ENCODE results near the gene SDHA.
"Not testable (repeated sequence)": the region's sequence is repeated elsewhere in the genome, so short reads cannot be mapped to it uniquely, and the experiment has no call there.

Gene SDHA

DNA sequence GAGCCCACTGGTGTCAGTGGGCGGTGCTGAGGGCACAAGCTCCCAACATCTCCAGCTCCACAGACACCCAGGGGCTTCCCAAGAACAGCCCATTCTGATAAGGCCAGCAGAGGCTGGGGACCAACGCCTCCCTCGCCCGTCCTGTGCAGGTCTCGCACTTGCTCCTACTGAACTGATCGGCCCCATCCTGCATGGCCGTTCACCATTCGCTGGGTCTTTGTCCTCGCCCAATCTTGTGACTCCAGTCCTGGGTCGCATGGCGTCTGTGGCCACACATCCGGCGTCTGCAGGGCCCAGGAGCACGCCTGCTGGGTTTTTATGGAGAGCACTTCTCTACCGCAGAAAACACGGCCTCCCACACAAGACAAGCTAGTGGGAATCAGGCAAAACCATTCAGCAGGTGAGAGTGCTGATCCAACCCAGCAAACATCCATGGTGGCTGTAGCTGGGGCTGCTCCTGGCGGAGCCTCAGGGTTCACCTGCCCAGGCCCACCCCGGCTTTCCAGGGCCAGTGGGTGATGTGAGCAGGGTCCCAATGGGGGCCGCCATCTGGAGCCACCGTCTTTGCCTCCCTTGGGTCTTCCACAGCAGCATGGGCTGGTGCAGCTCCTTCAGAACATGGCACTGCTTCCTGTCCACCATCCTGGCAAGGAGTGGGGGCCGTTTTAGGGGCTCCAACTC, 19.5 kb upstream of the SDHA start:
- no peak for DNase-seq (ENCODE audit: low read depth in 2 of 2)

DNA sequence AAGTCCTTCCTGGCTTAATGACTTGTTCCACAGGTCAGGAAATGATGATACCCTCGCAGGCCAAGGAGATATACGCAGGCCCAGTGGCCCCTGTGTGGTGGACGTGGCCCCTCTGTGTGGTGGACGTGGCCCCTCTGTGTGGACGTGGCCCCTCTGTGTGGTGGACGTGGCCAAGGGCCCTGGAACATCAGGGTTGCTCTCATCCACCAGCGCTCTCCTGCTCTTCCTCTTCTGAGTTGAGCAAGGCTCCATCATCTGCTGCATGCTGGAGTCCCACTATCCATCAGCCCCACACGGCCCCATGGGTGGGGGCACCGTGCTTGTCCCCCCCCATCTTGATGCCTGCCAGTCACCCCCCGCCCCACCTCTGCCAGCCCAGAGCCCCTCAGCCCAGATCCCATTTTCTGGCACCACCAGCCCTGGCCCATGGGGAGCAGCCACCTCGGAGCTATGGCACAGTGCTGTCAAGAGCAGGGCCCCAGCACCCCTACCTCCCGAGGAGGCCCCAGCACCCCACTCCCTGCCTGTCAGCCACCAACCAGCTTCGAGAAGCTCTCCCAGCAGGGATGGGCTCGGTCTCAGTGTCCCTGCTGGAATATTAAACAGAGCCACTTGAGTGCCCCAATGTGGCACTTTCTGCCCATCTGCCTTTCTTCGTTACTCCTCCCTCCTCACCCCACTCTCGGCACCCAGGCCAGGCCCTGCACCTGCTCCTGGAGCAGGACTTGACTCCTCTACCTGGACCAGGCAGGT, 18.7 kb upstream of the SDHA start:
- no peak for DNase-seq (ENCODE audit: low read depth in 2 of 2)

DNA sequence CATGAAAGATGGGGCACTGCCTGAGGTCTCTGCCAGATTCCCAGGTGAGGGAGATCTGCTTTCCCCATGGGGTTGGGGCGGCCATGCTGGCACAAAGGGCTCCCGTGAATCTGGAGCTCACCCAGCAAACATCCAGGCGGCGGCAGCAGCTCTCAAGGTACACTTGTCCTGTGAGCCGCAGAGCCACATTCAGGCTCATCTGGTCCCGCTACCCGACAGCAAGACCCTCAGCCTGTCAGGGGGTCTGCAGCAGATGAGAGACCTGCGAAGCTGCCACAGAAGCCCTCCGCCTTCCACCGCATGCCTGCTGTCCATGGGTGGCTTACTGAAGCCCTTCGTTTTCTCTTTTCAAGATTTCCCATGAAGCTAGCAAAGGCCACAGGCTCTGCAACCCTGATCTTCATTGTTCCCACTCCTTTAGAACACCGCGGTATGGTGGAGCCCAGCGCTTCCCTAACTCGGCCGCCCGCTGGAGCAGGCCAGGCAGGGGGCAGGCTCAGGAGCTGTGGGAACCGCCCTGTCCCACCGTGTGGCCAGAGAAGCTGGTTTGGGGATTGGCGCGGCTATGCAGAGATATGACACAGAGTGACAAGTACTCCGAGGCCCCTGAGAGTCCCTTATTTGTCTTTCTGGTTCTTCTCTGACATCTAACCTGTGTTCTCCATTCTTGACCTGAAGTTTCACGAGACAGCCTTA, 18.0 kb upstream of the SDHA start:
- DNase-seq (ENCODE audit: low read depth in 2 of 2), result no peak

DNA sequence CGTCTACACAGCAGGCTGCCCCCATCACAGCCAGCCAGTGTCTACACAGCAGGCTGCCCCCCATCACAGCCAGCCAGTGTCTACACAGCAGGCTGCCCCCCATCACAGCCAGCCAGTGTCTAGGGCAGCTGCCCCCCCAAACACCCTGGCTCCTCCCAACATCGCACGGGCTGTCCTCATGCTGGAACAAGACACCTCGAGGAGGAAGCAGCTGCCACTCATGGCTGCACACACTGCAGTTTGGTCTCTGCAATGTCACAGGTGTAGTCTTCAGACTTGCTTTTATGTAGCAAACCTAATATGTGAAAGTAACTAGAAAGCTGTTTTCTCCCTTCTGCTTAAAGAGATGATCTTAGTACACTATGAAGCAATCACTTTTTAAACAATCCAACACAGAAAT, 17.1 kb upstream of the SDHA start:
- DNase-seq (ENCODE audit: low read depth in 2 of 2), result no peak

DNA sequence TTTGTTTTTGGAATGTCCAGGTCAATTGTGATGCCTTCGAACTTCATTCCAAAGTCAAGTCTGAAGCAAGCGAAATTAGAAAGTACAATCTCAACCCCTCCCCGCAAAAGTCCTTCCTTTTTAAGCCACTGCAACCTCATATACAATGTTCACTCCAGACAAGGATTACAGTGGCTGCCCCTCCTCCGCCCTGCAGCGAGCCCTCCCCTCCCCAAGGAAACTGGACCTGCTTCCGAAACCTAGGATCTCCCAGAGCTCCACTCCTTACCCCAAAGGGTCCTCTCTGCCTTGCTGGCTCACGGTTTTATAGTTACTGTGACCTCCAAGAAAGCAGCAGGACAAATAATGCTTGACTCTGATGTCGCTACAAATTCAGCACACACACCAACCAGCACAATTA, 16.4 kb upstream of the SDHA start:
- DNase-seq (ENCODE audit: low read depth in 2 of 2), result no peak

DNA sequence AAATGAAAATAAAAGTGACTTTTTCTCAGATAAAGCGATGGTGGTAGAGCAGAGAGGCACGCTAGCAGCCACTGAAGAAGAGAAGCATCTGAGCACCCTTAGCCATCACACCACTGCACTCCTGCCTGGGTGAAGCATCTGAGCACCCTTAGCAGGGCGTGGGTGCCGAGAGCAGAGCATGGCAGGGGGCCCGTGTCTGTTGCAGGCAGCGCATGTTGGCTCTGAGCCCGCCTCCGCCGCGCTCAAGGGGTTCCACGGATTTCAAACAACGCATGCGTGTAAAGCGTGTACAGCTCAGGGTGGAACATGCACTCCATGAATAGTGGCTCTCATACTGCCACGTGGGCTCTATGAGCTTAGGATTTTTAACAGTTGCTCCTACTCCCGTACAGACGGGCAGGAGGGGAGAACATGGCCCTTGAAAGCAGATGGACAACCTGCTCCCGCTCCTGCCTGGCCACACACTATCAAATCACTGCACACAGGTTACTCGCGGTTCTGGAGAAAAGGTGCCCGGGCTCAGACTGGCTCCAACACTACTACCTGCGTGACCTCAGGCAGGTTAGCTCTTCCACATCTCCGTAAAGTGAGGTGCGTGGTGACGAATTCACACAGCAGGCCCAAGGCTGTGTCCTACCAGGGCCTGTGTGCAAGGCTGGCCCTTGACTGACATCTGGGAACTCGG, 14.7 kb upstream of the SDHA start:
- DNase-seq (ENCODE audit: low read depth in 2 of 2), result no peak

DNA sequence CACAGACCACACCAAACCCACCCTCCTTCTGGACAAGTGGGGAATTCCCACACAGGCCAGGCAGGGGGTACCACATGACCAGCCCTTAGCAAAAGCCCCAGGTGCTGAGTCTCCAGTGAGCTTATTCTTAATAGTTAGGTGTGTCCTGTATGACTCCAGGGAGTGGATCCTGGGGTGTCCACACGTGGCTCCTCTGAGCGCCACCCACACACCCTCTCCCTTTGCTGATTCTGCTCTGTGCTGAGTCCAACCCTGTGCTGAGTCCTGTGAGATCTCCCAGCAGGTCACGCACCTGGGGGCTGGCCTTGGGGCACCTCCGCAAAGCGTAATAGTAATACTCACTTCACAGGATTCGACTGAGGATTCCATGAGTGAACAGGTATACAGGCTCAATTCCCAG, 14.1 kb upstream of the SDHA start:
- no peak for DNase-seq (ENCODE audit: low read depth in 2 of 2)

DNA sequence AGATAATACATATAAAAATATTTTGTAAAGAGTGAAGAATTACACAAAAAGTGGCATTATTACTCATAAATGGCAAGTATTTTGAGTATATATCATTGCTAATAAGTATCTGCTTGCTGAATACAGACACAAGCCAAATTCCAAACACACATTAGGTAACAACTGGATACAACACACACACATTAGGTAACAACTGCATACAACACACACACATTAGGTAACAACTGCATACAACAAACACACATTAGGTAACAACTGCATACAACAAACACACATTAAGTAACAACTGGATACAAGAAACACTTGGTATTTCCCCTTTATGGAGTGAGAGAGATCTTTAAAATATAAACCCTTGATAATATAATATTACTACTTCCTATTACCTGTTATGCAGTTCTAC, 13.7 kb upstream of the SDHA start:
- no peak for DNase-seq (ENCODE audit: low read depth in 2 of 2)

DNA sequence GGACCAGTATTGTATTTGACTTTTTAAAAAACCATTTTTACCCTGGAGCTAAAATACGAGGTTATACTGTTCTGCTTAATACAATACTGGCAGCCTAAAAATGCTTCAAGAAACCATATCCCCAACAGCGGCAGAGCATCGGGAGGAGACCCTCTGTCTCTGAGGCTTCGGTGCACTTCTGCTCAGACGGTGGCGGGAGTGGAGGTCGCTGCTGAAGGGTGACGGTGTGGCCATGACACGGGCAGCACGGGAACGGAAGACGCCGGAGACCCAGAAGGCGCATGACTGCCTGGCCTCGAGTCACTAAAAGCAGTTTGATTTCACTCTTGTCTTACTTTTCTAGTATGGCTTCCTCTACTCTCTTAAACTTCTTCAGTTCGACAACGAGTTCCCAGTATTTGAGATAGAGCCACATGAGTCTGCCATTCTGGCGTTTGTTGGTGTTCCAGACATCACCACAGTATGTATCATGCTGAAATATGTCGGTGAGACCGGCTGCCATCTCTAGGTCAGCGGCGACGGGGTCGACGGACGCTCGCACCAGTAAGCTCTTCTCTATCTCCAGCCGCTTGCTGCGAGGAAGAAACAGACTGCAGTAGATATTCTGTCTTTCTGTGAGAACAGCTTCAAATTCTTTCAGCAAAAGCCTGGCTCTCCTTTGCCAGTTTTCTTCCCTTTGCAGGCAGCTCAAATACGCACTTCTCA, 13.0 kb upstream of the SDHA start:
- no peak for DNase-seq (ENCODE audit: low read depth in 2 of 2)

DNA sequence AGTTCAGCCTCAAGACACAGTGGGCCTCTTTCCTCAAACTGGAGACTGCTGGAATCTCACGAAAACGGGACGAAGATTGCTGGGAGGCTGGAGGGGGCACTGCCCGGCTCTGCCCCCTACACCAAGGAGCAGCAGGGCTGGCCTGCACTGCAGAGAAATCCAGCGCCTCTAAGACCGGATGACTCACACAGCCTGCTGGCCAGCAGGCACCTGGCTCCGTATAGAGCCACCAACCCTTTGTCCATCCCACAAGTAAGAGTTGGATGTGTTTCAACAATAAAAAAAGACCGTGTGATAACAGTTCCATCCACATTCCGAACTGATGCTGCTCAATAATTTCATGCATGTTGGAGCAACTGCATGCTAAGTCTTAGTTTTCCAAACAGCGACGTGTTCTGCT, 11.7 kb upstream of the SDHA start:
- no peak for DNase-seq (ENCODE audit: low read depth in 2 of 2)

DNA sequence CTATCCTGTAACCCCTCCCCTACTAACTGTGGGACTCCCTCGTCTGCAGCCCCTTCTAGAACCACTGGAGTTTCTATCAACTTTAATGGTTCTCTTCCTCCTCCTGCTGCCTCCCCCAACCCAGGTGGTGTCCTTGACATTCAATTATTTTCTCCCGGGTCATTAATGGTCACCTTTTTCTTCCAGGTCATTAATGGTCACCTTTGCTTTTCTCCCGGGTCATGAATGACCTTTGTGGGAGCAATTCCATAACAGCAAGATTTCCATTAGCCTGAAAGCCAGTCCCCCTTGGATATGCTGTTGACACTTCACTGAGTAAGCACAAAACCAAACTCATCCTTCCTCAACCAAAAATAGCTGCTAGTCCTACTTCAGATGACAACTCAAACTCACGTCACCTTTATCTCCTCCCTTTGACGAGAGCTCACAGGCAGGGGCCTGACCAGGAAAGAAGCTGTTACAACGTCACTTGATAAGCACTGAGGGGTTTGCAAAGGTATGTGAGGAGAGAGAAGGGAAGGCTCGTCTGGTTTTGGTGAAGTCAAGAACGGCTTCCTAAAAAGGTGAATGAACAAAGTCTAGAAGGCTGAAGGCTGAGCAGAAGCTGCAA, 11.1 kb upstream of the SDHA start:
- no peak for DNase-seq (ENCODE audit: low read depth in 2 of 2)

DNA sequence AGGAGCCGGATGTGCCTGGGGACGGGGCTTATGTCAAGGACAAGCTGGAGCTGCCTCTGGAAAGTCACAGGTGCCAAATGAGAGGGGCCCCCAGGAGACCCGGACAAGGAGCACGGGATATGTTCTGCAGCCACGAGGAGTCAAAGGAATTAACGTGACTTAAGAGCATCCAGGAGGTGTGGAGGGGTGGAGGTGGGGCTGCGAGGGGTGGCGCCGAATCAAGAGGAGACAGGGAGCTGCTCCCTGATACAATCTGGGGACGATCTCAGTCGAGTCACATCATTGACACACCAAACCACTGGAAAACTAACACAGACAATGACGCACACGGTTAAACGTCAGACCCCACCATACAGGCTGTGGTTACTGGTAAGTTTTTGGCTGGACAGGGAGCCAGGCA, 10.5 kb upstream of the SDHA start:
- no peak for DNase-seq (ENCODE audit: low read depth in 2 of 2)

DNA sequence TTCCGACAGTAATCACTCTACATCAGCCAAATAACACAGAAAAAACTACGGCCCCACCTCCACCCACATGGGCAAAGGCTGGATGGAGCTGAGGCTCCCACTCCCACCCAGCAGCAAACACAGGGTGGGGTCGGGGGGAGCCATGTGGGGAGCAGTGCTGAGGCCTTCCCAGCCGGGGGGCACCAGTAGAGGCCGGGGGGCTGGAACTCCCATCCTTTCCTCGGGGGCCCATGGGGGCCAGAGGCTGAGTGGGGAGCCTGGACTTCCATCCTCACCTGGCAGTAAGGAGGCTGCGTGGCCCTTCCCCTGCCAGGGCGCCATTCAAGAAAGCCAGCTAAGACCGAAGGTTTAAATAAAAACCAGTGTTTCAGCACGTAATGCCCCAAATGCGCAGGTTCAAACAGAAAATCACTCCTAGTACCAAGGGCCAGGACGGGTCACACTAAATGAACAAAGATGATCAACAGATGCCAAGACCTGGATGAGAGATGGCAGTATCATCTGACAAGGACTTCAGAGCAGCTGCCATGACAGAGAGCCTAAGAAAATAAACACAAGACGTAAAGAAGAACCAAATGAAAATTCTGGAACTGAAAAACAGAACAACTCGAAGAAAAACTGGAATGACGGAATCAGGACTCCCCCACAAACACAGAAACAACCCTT, 9.5 kb upstream of the SDHA start:
- DNase-seq (ENCODE audit: low read depth in 2 of 2), result no peak

DNA sequence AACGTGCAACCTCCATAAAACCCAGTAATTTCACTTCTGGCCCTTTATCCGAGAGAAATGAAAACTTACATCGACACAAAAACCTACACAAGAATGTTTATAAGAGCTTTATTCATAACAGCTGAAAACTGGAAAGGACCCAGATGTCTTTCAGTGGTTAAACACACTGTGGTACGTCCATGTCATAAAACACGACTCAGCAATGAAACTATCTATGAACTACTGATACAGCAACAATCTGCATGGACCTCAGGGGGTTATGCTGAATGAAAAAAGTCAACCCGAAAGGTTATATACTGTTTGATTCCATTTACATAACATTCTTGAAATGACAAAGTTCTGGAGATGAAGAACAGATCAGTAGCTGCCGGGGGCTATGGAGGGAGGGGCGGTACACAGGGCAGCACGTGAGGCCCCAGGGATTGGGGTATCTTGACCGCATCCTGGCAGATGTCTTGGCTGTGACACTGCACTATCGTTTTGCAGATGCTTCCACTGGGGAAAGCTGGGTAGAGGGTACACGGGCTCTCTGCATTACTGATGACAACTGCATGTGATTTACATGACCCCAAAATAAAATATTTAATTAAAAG, 4.2 kb upstream of the SDHA start:
- DNase-seq (ENCODE audit: low read depth in 2 of 2), result no peak

DNA sequence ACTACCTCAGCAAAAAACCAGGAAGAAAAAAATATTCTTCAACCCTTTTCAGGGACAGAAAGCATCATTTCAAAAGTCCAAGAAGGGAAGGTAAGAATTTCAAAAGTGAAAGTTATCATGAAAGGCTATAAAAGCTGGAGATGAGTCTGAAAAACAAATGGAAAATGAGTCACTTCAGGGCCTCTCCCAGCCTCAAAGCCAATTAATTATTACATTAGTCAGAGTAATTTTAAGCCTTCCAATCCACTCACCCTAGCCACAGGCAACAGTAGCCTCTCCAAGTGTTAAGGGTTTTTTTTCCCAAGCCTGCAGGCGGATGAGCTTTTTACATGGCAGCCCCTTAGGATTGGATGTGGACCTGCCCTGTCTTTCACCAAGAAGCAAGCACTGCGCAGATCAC, 2.9 kb upstream of the SDHA start:
- not testable (repeated sequence) for DNase-seq (ENCODE audit: low read depth in 2 of 2)

DNA sequence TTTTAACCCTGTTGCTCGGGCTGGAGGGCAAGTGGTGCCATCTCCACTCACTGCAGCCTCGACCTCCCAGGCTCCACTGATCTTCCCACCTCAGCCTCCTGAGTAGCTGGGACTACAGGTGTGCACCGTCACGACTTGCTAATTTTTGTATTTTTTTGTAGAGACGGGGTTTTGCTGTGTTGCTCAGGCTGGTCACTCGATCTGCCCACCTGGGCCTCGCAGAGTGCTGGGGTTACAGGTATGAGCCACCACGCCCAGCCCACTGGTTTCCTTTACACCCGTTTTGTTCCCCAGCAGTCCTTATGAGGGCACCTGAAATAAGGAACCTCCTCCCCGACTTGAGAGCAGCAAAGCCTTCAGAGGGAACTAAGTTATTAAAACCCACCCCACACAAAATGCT, 2.0 kb upstream of the SDHA start:
- DNase-seq (ENCODE audit: low read depth in 2 of 2), result not testable (repeated sequence)

DNA sequence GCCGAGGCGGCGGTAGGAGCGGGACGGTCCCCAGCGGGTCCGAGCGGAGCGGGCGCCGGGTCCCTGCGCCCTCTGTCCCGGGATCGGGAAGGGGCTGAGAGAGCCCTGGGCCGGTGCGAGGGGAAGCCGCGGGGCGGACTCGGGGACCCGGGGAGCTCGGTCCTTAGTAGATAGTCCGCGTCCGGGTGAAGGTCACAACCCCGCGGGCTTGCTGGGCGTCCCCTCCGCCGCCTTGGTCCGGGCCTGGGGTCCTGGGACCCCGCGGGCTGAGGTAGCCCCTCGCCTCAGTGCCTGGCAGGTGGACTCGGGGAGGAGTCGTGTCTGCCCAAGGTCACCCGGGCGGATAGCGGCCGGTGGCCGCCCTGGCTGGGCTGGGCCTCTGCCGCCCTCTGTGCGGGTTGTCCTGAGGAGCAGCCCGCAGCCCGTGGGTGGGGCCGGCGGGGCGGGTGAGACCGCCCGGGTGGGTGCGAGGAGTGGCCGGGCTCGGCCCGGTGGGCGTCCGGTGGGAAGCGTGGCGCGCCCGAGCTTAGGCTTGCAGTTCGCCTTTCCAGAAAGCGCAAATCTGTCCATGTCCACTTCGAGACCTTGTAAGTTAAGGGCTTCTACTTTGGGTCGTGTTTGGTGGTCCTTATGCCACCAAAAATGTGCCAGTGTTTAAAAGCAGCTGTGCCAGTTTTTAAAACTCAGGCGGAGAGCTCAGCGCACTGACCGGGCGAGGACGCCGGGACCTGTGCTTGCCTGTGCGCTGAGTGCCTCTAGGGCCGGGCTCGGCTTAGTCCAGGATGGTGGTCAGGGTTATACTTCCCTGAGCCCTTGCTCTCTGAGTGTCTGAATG, 554 bp downstream of the SDHA start:
- DNase-seq (ENCODE audit: low read depth in 2 of 2), result no peak

DNA sequence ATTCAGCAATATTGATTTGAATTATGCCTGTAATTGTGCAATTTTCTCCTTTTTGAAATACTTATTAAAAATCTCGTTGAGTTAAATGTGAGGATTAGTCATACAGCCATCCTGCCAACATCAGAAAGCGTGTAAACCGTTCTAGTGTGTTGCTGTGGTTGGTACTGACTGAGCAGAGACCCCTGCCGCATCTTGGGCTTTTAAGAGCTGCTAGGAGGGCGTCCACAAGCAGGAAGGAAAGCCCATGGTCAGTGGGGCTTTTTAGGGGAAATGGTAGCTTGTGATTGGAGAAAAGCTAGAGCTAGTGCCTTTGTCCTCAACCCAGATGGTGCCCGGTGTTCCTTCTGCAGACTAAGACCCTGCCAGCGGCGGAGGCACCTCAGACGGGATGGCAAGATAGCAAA, 1.3 kb downstream of the SDHA start:
- no peak for DNase-seq (ENCODE audit: low read depth in 2 of 2)

DNA sequence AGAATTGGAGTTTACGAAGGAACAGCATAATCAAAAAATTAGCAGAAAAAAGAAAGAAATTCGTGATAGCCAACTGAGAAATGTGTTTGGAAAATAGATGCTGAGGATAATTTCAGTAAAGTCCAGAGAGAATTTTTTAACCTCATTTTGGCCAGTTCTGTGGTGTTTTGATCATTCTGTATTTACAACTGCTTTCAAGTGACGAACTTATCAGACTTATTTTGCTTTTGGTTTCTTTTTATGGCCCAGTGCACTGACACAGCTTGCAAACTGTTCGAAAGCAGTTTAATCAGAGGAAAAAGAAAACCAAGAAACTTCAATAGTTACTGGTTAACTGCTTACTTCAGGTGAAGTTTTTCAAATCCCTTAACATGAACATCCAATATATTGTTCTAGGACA, 1.9 kb downstream of the SDHA start:
- no peak for DNase-seq (ENCODE audit: low read depth in 2 of 2)

All from stimulated activated CD4-positive, alpha-beta T cell treated with anti-CD3 and anti-CD28 coated beads, Interleukin-1b, Interleukin-23, amount 100 ng/mL, for 4 hours (primary cell).